Medulla oblongata (tissue), 1 donor: ENCODE data around the gene CFAP77.
A peak's percentile ranks its signal among the peaks of the same experiment; 100 is the strongest.
"Not testable (repeated sequence)": the region's sequence is repeated elsewhere in the genome, so short reads cannot be mapped to it uniquely, and the experiment has no call there.

Experiments used
- DNase-seq: peaks from one replicate; pipeline ENCODE4 v3.0.0-alpha.2; 2015; ENCODE audit errors: extremely low spot score

Gene CFAP77

DNA sequence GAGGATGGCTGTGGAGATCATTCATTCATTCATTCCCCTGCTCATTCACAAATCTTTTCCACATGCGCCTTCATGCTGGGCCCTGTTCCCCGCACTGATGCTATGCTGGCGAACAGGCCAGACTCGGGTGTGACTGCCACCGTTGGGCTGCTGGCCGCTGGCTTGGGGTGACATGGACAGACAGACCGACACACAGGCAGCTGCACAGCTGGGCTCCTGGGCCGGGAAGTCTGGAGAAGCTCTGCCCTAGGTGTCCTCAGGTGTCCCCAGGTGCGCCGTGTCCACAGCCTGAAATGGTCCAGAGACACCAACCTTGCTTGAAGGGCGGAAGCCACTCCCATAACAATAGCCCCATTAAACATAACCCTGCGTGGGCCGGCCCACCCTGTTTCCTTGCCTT, 137.4 kb downstream of the CFAP77 start:
- DNase-seq, result no peak

DNA sequence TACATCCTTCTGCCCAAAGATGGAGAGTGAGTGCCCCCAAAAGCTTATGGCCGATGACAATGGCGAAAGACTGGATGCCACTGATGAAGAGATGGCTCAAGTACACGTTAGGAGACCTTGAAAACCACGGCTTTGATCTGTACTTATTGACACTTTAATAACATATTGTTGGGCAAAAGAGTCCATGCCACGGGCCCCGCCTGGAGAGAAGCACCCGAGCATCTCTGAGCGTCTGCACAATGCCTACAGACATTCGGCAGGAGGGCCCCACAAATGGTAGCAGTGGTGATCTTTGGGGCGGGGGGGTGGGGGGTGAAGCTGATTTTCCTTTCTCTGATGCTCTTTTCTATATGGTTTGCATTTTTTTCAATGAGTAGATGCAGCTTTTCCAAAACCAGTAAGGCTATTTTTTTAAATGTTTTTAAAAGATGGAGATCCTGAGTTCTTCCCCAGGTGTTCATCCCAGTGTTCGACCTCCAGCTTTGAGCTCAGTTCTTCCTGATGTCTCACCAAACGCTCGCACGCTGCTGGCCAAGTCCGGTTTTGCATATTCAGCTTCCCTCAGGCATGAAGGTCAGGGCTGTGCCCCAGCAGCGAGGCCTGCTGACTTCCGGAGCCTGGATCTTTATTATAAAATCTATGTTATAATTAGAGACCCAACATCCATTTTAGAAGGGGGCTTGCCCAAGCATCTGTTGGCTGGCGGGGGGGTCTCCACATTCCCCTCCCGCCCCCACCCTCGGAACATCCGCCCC, 138.1 kb downstream of the CFAP77 start:
- DNase-seq, result no peak

DNA sequence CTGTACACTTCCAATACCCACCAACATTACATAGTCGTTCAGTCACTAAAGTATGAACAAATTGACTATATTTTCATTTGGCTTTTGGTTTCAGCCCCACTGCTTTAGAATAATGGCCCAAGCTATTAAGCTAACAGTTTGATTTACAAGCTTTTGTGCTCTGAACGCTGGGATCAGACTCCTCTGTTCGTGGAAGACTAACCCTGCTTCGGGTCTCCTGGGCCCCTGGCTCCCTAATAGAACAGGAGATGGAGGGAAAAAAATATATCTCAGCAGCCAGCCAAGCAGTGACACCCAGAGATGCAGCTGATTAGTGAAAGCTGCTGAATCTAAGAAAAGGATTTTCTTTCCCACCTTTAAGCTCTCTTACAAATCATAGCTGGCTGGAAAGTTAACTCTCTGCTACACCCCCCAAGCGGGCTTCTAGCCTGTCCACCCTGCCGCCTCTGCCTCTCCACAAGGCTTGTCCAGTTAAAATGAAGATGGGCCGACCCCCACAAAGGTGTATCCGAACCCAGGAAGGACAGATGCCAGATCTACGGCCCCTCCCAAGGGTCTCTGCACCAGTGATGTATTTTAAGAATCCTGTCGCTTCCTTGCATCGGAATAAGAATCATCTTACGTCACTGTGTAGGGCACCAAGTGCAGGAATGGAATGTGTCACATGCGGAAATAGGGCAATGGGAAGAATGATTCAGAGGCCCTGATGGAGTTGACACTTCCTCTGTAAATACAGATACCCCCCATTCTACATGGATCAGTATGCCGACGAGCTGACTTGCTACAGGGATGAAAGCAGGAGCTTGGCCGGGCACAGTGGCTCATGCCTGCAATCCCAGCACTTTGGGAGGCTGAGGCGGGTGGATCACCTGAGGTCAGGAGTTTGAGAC, 139.0 kb downstream of the CFAP77 start:
- DNase-seq, result no peak

DNA sequence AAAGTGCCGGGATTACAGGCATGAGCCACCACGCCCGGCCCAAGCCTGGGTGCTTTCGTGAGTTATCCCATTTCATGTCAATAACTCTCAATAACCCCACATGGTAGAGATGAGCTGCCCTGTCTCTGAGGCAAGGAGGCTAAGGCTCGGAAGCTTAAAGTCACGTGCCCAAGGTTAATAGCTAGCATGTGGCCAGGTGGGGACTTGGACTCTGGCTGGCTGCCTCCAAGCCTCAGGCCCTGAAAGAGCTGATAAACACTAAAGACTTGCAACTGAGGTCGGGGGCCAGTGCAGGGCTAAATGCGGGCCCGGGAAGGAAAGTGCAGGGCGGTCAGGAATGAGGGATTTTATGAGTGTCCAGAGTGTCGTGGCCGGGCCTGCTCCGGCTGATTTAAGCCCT, 141.5 kb downstream of the CFAP77 start:
- DNase-seq, result no peak

DNA sequence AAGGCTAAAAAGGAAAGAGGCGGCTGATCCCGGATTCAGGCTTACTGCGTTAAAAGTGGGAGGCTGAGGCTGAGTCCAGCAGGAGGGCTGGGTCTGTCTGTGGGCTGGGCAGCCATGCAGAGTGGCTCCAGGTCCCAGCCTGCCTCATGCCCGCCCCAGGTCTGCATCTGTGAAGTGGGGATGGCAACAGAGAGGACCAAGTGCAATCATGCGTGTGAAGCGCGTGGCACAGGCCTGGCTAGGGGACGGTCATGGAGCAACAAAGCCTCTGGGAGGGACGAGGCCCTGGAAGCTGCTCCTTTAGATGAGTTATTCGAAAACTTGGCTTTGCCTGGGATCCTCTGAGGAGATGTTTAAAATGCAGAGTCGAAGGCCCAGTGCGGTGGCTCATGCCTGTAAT, 142.0 kb downstream of the CFAP77 start:
- DNase-seq, result no peak

DNA sequence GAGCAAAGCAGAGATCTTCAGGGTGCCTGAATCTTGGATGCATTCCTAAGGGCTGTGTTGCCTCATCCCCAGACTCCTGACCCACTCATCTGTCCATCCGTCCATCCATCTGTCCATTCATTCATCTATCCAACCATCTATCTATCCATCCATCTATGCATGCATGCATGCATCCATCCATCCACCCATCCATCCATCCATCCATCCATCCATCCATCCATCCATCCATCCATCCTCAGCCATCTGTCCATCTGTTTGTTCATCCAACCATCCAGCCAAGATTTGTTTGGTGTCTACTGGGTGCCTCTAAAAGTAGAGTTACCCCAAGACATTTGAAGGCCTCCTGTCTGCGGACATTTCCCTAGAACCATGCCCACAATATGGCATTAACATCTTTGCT, 144.7 kb downstream of the CFAP77 start:
- no peak for DNase-seq

DNA sequence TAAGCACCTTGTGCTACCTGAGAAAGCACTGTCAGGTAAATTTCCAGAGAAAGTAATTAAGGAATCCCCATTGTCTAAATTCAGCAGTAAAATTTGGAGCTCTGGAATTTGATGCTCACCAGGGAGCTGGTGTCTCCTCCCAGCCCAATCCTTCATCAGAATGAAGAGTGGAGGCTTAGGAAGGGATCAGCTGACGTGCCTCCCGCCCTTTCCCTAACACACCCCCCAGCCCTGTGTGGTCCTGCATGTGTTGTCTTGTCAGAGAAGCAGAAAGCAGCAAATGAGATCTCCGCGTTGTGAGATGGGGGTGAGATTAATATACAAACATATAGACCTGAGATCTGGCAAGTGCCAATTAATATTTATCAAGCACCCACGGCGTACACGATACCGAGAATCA, 145.5 kb downstream of the CFAP77 start:
- DNase-seq, result no peak

DNA sequence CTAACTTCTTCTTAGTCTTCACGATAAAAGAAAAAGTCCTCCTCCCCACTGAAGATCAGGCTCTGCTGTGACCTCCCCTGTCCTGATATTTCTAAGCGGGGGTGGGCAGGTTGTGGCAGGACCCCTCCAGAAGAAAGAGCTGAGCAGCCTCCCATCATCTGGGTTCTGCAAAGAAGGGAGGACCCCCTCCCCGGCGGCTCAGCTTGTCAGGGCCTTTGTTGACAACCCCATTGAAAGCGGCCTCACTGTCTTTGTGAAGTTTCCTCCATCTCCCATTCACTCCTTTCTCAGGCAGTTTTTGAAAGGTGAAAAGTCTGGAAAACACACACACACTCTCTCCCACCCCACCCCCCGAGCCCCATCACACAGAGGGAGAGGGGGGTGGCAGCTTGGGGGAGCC, 146.2 kb downstream of the CFAP77 start:
- no peak for DNase-seq

DNA sequence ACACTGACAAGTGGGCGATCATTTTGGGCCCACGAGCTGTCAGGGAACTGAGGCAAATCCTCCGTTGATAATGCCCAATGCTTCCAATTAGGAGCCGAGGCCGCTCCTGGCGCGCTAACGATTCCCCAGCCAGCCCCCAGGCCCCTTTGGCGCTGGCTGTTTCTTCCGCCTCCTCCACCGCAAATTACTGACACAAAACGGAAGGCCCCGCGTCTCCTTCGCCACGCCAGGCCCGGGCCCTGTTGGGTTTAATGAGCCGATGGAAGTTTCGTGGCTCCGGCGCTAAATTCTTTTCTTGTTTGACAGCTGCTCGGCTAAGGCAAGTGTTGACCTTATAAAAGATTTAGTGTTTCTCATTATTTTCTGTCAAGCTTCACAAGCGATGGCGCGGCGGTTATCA, 146.7 kb downstream of the CFAP77 start:
- no peak for DNase-seq

DNA sequence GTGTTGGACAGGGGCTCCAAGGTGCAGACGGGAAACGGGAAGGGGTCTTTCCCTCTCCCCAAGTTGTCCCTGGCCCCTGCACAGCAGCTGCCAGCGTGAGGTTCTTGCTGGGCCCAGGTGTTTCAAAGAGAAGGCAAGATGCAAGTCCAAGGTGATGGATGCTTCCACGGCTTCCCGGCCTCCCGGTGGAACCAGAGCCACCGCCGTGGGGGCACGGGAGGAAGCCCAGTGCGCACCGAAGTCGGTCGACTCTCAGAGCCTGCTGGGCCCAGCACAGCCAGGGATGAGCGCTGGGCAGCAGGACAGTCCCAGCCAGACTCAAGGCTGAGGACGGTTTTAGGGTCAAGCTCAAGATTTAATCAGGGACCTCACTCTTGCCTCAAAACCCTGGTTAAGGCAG, 147.1 kb downstream of the CFAP77 start:
- no peak for DNase-seq

DNA sequence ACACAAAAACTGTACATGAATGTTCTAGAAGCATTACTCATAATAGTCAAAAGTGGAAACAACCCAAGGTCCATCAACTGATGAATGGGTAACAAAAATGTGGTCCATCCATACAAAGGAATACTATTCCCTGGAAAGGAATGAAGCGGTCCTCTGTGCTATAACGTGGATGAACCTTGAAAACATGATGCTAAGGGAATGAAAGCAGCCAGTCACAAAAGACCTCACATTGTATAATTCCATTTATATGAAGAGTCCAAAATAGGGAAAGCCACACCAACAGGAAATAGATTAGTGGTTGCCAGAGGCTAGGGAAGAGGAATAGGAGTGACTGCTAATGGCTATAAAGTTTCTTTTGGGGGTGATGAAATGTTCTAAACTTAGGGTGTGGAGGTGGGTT, 149.7 kb downstream of the CFAP77 start:
- no peak for DNase-seq

DNA sequence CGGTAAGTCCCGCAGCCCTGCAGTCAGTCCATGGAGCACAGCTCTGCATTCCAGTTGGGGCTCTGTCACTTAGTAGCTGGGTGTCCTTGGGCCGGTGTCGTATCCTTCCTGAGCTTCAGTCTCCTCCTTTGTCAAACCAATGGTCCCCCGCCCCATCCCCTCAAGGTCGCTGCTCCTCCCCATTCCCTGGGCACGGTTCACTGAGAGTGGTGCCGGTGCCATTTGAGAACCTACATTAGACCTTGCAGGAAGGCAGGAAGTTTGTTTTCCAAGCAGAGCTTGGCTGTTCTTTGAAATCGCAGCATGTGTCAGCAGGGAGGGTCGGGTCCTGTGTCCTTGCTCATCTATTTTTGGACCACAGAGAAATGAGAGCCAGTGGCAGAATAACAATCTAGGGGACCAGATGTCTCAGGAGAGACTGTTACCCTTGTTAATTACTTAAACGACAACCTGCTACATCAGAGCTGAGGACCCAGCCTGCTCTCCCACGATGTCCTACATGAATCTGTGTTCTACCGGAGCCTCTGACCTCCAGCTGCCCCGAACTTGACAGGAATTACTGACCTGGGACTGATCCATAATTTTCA, 150.7 kb downstream of the CFAP77 start:
- DNase-seq, result no peak

DNA sequence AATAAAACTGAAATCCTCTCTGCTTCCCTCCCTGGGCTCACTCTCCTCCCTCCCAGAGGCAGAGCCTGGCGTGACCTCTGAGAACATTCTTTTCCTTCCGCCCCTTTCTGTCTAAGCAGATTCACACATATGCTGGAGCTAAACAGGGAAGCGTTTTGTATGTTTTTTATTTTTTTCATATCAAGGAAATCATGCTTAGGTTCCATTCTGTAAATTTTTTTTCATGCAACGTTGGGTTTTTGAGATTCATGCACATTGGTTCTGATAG, 152.2 kb downstream of the CFAP77 start:
- DNase-seq, result no peak

DNA sequence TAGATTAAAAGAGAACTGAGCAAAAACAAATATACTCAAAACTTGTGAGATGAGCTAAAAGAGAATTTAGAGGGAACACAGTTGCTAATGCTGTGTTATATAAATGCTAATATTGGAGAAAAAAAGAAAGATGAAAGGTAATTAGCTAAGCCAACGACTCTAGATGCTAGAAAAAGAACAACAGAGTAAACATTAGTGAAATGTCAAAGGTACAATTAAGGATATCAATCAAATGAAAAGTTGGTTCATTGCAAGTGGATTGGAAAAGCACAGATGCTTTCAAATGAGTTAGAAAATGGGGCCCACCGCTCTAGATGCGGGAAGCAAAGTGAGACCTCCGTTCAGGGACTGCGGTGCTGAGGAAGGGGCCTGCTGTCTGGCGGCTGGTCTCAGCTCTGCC, 154.5 kb downstream of the CFAP77 start:
- DNase-seq, result no peak

DNA sequence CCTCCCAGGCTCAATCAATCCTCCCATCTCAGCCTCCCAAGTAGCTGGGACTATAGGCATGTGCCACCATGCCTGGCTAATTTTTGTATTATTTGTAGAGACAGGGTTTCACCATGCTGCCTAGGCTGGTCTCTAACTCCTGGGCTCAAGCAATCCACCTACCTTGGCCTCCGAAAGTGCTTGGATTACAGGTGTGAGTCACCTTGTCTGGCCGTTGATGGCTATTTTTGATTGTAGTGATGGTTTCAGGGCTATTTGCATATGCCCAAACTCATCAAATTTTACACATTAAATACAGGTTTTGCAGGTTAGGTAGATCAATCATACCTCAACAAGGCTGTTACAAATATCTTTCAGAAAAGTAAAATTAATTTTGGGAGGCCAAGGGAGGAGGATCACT, 158.8 kb downstream of the CFAP77 start:
- not testable (repeated sequence) for DNase-seq

DNA sequence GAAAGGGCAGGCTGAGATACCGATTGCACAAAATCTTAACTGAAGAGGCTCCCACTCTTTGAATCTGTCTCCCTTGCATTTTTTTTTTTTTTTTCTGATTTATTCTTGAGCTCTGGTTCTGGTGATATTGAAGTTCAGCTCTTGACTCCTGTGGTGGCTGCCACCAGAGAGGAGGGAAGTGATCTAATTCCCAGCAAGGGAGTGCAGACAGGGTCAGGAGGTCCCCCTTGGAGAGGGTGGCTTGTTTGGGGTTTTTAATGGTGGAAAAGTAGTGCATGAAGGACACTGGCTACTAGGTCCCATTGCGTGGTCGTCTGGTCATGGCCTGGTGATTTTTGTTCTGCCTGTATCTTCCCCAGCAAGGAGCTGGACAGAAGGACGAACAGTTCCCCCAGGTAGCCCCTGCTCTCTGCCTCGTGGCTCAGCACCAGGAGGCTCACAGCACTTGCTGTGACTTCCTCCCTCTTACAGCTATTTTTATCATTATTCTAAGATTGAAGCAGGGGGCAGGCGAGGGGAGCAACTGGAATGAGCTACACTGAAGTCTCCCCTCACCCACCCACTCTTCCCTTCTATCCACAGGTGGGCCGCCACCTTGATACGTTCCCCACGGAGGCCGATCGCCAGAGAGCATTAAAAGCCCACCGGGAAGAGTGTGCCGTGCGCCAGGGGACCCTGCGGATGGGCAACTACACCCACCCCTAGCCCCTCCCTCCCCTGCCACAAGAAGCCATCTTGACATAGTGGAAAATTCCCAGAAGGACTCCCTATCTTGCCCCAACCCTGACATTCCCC, 162.0 kb downstream of the CFAP77 start:
- no peak for DNase-seq

DNA sequence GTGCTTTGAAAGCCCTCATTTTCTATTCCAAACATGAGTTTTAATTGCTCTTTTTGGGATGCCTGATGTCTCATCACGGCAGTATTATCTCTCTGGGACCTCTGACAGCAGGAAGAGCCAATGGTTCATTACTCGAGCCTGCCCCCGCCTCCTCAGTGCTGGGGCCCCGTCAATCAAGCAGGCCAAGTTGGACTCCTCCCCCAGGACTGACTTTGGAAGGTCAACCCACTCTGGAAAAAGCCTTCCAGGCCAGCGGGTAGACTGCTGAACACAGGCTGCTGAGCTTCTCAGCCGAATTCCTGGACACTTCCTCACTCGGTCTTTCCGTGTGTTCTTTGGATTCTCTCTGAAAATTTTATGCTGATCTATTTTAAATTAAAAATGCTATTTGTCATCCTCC, 162.9 kb downstream of the CFAP77 start:
- DNase-seq, result no peak

DNA sequence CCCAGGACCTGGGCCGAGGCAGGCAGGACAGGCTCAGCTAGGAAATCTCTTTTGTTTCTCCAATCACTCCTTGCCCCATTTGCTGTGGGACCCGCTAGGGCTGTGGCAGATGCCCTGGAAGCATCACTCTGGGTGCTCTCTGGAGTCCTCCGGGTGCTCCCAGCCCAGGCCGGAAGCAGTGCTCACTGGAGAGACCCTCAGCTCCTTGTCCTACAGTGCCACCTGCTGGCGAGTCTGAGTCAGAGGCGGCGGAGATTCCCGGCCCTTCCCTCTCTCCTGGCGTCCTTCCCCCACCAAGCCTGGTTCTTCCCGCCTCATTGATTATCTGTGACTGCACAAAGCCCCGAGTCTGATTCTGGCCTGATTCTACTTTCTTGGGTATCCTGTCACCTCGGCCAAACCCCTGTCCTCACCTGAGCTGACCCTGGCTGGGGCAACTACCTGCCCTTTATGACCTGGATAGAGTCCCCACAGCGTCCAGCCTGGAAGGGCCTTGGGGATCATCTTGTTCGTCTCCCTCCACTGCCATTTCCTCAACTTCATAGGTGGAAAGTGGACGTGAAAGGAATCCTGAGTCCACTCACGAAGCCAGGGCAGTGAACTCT, 165.1 kb downstream of the CFAP77 start:
- DNase-seq, result peak; percentile 73

DNA sequence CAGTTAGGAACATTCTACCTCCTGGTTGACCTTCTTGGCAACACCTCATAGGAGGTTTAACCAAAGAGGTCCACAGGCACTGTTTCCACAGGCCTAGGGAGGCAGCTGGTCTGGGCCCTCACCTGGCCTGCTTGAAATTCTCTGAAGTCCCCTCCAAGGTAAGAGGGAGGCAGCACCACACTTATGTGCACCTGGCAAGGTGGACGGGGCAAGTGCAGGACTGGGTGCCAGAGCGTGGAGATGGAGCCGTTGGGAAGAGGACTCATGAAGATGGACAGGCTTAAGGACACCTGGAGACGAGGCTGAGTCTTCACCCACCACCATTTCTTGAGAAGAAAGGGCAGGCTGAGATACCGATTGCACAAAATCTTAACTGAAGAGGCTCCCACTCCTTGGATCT, 165.8 kb downstream of the CFAP77 start:
- no peak for DNase-seq

DNA sequence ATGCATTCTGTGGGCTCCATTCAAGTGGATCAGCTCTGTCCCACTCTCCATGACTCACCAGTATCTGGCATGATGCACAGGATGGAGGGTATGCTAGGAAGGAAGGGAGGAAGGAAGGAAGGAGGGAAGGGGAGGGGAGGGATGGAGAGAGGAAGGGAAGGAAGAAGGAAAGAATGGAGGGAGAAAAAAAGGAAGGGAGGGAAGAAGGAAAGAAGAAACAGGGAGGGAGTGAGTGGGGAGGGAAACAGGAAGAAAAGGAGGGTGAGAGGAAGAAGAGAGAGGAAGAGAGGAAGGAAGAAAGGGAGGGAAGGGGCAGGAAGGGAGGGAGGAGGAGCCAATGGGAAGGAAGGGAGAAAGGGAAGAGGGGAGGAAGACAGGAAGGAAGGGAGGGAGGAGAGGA, 167.1 kb downstream of the CFAP77 start:
- no peak for DNase-seq

DNA sequence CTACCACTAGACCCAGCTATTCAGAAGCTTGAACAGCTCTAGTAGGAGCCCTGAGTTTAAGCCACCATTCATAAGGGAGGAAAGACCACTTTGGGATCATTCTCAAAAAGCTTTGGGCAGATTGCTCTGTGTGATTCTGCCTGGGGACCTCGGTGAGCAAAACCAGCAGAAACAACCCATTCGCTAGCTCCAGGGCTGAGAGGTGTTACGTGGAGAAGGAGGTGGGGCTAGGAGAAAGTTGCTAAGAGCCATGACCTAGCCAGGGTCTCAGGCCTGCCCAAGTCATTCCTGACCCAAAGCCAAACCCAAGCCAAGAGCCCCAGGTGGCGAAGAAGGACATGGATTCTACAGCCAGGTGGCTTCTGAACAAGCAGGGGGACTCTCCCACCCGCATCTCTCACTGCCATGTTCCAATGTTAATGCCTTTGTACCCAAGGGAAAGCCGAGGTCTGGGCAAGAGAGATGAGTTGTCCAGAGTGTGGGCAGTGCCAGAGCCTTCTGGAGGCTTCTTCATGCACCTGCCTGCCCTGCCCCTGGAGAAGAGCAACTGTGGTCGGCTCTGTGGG, 168.4 kb downstream of the CFAP77 start:
- DNase-seq, result no peak

DNA sequence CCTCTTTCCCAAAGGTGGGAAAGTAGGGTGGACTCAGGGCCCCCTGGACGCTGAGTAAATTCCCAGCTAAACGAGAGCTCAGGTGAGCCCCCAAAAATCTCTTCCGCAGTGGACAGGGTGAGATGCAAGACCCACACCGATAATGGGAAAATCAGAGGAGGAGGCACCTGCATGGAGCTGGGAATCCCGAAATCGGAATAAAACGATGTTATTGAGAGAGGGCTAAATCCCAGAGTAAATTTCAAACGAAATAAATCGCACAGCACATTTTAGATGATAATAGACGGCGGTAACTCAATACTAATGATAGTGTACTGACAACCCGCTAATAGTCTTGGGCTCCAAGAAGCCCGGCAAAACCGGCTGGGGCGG, 169.4 kb downstream of the CFAP77 start:
- no peak for DNase-seq
